Fibroblast of mammary gland (primary cell): ENCODE measurements around the gene OGDHL.

Experiments
- DNase-seq: peaks from one replicate; pipeline ENCODE4 v3.0.0-alpha.2; 2010; ENCODE audit warnings: low read depth
- H3K4me3 ChIP-seq: 2 replicates; pipeline ENCODE4 v1.5.1; 2011; ENCODE audit warnings: low read depth, mild to moderate bottlenecking, low read length, moderate library complexity; ENCODE audit not compliant: control insufficient read depth
- TF ChIP-seq, protein P1 (sequence below): conservative IDR thresholded peaks from 2 replicates; pipeline ENCODE4 v1.5.1; 2011; ENCODE audit warnings: low read depth, low read length, inconsistent platforms; ENCODE audit not compliant: control insufficient read depth, insufficient read depth

OGDHL gene

DNA sequence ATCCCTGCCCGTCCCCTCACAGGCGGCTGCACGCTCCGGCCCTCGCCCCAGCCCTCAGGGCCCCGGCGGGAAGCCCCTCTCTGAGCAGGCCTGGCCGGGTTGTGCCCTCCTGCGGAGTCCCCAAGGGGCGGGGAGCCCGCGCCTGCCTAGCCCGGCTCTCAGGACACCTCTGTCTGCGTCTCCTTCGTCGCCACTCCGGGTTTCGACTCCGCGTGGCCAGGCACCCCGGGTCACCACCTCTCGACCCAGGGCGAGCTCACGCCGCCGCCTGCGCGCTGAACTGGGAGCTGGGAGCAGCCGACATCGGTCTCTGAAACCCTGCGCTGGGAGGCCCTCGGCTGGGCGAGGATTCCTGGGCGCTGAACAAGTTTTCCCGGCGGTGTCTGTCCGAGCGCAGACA, 6.2 kb upstream of the OGDHL start:
- no peak for DNase-seq
- TF ChIP-seq, protein P1, sequence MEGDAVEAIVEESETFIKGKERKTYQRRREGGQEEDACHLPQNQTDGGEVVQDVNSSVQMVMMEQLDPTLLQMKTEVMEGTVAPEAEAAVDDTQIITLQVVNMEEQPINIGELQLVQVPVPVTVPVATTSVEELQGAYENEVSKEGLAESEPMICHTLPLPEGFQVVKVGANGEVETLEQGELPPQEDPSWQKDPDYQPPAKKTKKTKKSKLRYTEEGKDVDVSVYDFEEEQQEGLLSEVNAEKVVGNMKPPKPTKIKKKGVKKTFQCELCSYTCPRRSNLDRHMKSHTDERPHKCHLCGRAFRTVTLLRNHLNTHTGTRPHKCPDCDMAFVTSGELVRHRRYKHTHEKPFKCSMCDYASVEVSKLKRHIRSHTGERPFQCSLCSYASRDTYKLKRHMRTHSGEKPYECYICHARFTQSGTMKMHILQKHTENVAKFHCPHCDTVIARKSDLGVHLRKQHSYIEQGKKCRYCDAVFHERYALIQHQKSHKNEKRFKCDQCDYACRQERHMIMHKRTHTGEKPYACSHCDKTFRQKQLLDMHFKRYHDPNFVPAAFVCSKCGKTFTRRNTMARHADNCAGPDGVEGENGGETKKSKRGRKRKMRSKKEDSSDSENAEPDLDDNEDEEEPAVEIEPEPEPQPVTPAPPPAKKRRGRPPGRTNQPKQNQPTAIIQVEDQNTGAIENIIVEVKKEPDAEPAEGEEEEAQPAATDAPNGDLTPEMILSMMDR = no peak
- H3K4me3 ChIP-seq = no peak overlapping the region

DNA sequence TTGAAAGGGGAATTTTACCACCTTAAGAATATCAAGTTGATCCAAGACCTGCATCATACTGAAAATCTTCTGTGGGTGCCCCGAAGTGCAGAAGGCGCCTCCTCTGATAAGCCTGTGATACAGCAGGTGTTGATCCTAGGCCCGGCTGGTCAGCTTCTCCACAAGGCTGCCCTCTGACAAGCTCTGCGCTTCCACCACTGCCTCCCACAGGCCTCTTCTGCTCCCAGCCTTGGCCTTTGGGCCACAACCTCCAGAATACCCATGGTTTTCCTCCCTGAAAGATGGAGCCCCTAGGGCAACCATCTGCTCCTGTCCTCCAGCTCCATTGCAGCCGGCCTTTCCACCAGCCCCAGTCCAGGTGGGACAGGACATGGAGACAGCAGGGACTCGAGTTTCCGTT, 5.6 kb upstream of the OGDHL start:
- H3K4me3 ChIP-seq = no peak overlapping the region
- no peak for DNase-seq
- TF ChIP-seq, protein P1 = no peak

DNA sequence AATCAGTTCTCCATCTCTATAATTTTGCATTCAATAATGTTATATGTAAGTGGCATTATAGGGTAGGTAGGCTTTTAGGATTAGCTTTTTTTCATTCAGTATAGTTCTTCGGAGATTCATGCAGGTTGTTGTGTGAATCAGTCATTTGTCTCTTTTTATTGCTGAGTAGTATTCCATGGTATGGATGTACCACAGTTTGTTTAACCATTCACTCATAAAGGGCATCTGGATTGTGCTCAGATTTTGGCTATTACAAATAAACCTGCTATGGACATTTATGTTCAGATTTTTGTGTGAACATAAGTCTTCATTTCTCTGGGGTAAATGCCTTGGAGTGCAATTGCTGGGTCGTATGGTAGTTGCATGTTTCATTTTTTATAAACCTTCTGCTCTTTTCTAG, 4.4 kb upstream of the OGDHL start:
- TF ChIP-seq, protein P1 = no peak
- DNase-seq = no peak
- H3K4me3 ChIP-seq = no peak overlapping the region

DNA sequence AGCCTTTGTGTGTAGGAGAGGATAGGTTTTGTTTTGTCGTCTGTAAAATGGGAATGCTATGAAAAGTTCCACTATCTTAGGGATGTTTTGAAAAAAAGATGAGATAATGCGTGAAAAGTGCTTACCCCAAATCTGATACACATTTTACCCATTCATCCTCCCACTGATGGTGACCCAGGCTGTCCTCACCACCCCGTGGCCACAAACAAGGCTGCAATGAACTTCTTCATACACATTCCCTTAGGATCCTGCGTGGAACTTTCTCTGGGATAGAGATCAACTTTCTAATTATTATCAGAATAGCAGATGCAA, 399 bp upstream of the OGDHL start:
- TF ChIP-seq, protein P1 = no peak
- H3K4me3 ChIP-seq = no peak overlapping the region
- DNase-seq = no peak

DNA sequence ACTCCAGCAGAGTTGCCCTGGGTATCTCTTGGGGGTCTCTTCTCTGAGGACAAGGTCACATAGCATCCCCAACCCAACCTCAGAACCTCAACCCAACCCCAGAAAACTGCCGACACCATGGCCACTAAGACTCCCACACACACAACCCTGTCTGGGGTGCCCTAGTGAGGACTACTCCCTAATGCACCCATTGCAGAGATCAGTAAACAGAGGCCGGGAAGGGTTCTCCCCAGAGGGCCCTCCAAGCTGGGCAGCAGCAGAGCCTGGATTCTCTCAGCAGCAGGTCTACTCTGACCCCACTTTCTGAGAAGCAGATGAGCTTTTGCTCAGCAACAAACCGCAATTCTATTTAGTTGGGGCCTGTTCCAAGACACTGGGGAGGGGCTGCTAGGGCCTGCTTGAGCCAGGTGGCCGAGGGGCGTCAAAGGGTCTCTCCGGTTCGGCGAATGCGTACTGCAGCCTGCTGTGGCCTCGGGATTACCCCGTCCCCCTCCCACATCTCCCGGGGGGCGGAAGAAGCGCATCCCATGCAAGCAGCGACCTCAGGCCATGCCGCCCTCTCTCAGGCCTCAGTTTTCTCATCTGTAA, 828 bp downstream of the OGDHL start:
- no peak for DNase-seq
- TF ChIP-seq, protein P1 = no peak
- no peak overlapping the region for H3K4me3 ChIP-seq

DNA sequence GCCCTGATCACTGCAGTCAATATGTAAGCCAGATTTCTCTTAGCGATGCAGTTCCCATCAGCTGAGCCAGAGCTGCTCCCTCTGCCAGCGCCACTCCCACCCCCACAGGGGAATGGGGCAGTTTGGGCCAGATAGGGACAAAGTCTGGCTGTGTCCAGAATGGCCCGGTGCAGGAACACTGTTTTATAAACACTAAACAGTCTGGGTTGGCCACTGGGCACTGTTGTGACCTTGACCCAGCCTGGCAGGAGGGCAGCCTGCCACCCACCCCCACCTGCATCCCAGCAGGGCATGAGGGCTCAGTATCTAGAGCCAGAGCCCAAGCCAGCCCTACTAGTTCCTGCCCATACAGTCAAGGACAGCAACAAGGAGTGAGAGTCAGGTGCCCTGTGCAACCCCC, 1.3 kb downstream of the OGDHL start:
- TF ChIP-seq, protein P1 = no peak
- H3K4me3 ChIP-seq = no peak overlapping the region
- DNase-seq = no peak
